Common myeloid progenitor, CD34-positive (primary cell): ENCODE measurements around the gene EIF1B.

Source experiments
- CTCF ChIA-PET: fragments of 350-600 bp; sonication (Branson Sonifier 250); formaldehyde crosslinking; loops from one replicate; lab custom pipeline; 2021; ENCODE audit warnings: antibody characterized with exemption; lab: Charles Lee
- POLR2A ChIA-PET: fragments of 350-600 bp; sonication (Branson Sonifier 250); formaldehyde crosslinking; loops from one replicate; lab custom pipeline; 2021; ENCODE audit warnings: antibody characterized with exemption; lab: Charles Lee
- DNase-seq, 3 donors: peaks; one replicate each; pipeline versions ENCODE4 v3.0.0 to v3.0.0-alpha.2; 2013
- H3K27ac ChIP-seq, 2 experiments: 1 replicate in 1 of 2; 2 replicates in 1 of 2; pipeline ENCODE4 v1.7.0; 2013; ENCODE audit warnings: inconsistent platforms in 2 of 2, low read length in 2 of 2, mild to moderate bottlenecking in 2 of 2, low read depth in 1 of 2, moderate library complexity in 1 of 2; ENCODE audit not compliant: severe bottlenecking in 2 of 2, insufficient read depth in 1 of 2, poor library complexity in 1 of 2
- H3K27me3 ChIP-seq, 5 experiments: replicated peaks in 2 of 5; 1 replicate in 3 of 5; 2 replicates in 2 of 5; pipeline versions ENCODE4 v1.6.1 to v1.7.0; 2013; ENCODE audit warnings: low read length in 4 of 5, mild to moderate bottlenecking in 2 of 5, moderate library complexity in 2 of 5, inconsistent platforms in 1 of 5; ENCODE audit not compliant: insufficient read depth in 5 of 5, control insufficient read depth in 4 of 5
- H3K36me3 ChIP-seq, 4 experiments: 1 replicate in 2 of 4; 2 replicates in 2 of 4; pipeline versions ENCODE4 v1.6.1 to v1.7.0; 2013; ENCODE audit warnings: low read length in 3 of 4, control low read depth in 1 of 4, mild to moderate bottlenecking in 1 of 4; ENCODE audit not compliant: control insufficient read depth in 4 of 4, insufficient read depth in 4 of 4
- H3K4me1 ChIP-seq, 4 experiments: 1 replicate in 3 of 4; 2 replicates in 1 of 4; pipeline versions ENCODE4 v1.6.1 to v1.7.1; 2013; ENCODE audit warnings: low read length in 3 of 4, mild to moderate bottlenecking in 3 of 4, control low read depth in 1 of 4, inconsistent platforms in 1 of 4, moderate library complexity in 1 of 4; ENCODE audit not compliant: control insufficient read depth in 4 of 4, insufficient read depth in 4 of 4; ENCODE audit errors: control extremely low read depth in 1 of 4
- H3K4me3 ChIP-seq, 7 experiments: 1 replicate in 4 of 7; 2 replicates in 3 of 7; pipeline versions ENCODE4 v1.5.1 to v1.7.0; 2013; ENCODE audit warnings: mild to moderate bottlenecking in 7 of 7, low read length in 6 of 7, moderate library complexity in 6 of 7, inconsistent platforms in 2 of 7, low read depth in 2 of 7, control low read depth in 1 of 7; ENCODE audit not compliant: insufficient read depth in 4 of 7, control insufficient read depth in 1 of 7; ENCODE audit errors: extremely low read depth in 1 of 7
- H3K9me3 ChIP-seq, 5 experiments: 1 replicate in 4 of 5; 2 replicates in 1 of 5; pipeline versions ENCODE4 v1.6.1 to v1.7.1; 2013; ENCODE audit warnings: low read length in 4 of 5, mild to moderate bottlenecking in 2 of 5, inconsistent platforms in 1 of 5, low read depth in 1 of 5, moderate library complexity in 1 of 5; ENCODE audit not compliant: control insufficient read depth in 4 of 5, insufficient read depth in 2 of 5; ENCODE audit errors: control extremely low read depth in 1 of 5
- WGBS: methylation state at CpG from one replicate; pipeline ENCODE4 v1.1.5; 2013; ENCODE audit not compliant: insufficient coverage; 5-methylcytosine and 5-hydroxymethylcytosine counted together

EIF1B gene

GRCh38 chr3:40294434-40294833 is 15.1 kb upstream of the EIF1B start:
- no peak for DNase-seq
- Histone ChIP-seq H3K36me3 (peaks cover 0 to 31% (median 10%) of the 10 kb centered on the region in 4 experiments), H3K4me1 (peaks cover 0 to 7% (median 1%) of the 10 kb centered on the region in 4 experiments), H3K27me3 (no peaks in the 10 kb centered on the region), H3K4me3 (no peak overlapping the region), H3K9me3 (peaks cover 0 to 17% (median 12%) of the 10 kb centered on the region in 5 experiments), H3K27ac (no peak overlapping the region)
- ChIA-PET CTCF (interaction anchor here (1.0 kb wide), 1 partner anchor 13 kb away, joined by 5 read pairs; no protein-coding TSS in a partner anchor), POLR2A (interaction anchor here (0.5 kb wide), 1 partner anchor 514 kb away, joined by 5 read pairs; no protein-coding TSS in a partner anchor)
- no CpG with 5 or more reads among the region's 1 CpG for WGBS

DNA sequence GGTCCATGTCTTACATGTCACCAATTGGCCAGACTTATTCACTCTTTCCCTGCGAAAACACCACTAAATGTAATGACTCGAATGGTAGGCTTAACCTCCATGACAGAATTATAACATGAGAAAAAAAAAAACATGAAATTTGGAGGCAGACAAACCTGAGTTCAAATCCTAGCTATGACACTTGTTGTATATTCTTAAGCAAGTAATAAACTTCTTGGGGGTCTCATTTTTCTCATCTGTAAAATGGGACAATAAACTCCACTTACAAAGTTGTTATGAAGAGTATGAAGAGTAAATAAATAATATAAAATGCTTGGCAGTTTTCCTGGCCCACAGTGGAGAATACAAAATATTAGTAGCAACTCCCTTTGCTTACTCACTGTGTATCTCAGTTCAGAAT is 11.4 kb upstream of the EIF1B start:
- WGBS = no CpG with 5 or more reads among the region's 2 CpGs
- Histone ChIP-seq H3K4me3 (no peak overlapping the region), H3K27ac (no peak overlapping the region), H3K9me3 (no peaks in the 10 kb centered on the region), H3K27me3 (no peaks in the 10 kb centered on the region), H3K36me3 (peaks cover 0 to 17% (median under 1%) of the 10 kb centered on the region in 4 experiments), H3K4me1 (peaks cover 0 to 14% (median 10%) of the 10 kb centered on the region in 4 experiments)
- CTCF ChIA-PET = interaction anchor here (0.6 to 2.1 kb wide), 4 partner anchors 9 to 1234 kb away, joined by 3 to 6 read pairs (median 4); no protein-coding TSS in a partner anchor
- DNase-seq = no peak
- POLR2A ChIA-PET = no interaction called here

DNA sequence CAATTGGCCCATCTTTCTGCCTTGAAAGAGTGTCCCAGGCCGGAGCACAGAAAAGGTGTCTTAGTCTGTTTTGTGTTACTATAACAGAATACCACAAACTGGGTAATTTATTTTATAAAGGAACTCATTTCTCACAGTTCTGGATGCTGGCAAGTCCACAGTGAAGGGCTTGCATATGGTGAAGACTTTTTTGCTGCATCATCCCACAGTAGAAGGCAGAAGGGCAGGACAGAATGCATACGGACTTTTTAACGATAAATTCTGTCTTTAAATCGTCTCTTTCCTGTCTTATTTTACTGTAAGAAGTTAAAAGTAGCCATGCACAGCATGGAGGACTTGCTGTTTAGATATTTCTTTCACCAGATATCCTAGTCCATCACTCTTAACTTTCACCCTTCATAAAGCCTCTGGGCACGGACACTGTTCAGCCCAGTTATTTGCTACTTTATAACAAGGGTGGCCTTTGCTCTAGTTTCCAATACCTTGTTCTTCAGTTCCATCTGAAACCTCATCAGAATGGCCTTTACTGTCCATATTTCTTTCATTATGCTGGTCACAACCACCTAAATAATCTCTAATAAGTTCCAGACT is 10.3 kb upstream of the EIF1B start:
- ChIA-PET POLR2A (interaction anchor here (1.4 kb wide), 1 partner anchor 10 kb away, joined by 3 read pairs; the partner anchor contains the start of gene EIF1B), CTCF (interaction anchor here (0.7 kb wide), 1 partner anchor 9 kb away, joined by 3 read pairs; no protein-coding TSS in a partner anchor)
- H3K9me3 ChIP-seq = no peaks in the 10 kb centered on the region
- H3K36me3 ChIP-seq = peaks cover 0 to 17% (median under 1%) of the 10 kb centered on the region in 4 experiments
- WGBS = 46% methylated on average over 4 of the region's 5 CpGs
- no peaks in the 10 kb centered on the region for H3K27me3 ChIP-seq
- H3K4me1 ChIP-seq = peaks cover 0 to 14% (median 10%) of the 10 kb centered on the region in 4 experiments
- H3K27ac ChIP-seq = peak overlapping the region in 1 of 2 experiments; percentile 67
- peak overlapping the region in 2 of 7 experiments; percentile 19 to 25 for H3K4me3 ChIP-seq
- peak in 2 of 3 donors; percentile 26 to 54 for DNase-seq

DNA sequence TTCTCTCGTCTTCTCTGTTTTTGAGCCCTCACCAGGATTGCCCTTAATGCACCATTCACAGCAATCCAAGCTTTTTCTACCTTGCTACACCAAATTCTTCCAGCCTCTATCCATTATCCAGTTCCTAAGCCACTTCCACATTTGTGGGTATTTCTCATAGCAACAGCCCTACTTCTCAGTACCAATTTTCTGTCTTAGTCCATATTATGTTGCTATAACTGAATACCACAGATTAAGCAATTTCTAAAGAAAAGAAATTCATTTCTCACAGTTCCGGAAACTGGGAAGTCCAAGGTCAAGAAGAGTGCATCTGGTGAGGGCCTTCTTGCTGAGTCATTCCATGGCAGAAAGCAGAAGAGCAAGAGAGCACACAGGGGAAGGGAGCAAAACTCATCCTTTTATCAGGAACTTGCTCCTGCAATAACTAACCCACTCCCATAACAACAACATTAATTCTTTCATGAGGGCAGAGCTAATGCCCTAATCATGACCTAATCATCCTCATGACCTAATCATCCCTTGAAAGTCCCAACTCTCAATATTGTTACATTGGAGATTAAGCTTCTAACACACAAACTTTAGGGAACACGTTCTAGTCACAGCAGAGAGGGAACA is 9.7 kb upstream of the EIF1B start:
- peaks cover 0 to 14% (median 10%) of the 10 kb centered on the region in 4 experiments for H3K4me1 ChIP-seq
- peak overlapping the region in 1 of 2 experiments; percentile 67 for H3K27ac ChIP-seq
- H3K36me3 ChIP-seq = peaks cover 0 to 12% (median under 1%) of the 10 kb centered on the region in 4 experiments
- H3K9me3 ChIP-seq = no peaks in the 10 kb centered on the region
- H3K4me3 ChIP-seq = peak overlapping the region in 3 of 7 experiments; percentile 4 to 25 (median 19)
- CTCF ChIA-PET = interaction anchor here (0.7 to 1.7 kb wide), 2 partner anchors 9 to 18 kb away, joined by 3 to 5 read pairs; no protein-coding TSS in a partner anchor
- peak; percentile 29 to 85 (median 79) for DNase-seq
- 100% methylated on average over 1 of the region's 3 CpGs for WGBS
- H3K27me3 ChIP-seq = no peaks in the 10 kb centered on the region
- POLR2A ChIA-PET = interaction anchor here (1.4 kb wide), 1 partner anchor 9 kb away, joined by 3 read pairs; the partner anchor contains the start of gene EIF1B

DNA sequence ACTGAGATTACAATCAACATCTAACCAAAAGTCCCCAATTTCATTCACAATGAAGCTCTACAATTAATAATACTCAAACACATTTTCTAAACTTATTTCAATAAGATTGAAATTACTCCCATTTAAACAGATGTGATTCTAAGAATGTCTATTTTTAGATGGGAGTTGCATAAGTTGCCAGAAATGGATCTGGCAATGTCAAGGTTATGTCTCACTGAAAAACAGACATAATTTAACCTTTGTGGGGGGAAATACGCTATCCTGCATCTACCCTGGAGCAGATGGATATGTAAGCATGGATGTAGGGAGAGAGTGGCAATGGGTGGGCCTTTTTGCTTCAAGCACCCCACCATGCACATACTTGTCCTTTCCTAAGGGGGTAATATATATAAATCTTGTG is 6.7 kb upstream of the EIF1B start:
- POLR2A ChIA-PET = no interaction called here

GRCh38 chr3:40304352-40304751 is 5.2 kb upstream of the EIF1B start:
- 100% methylated on average over 2 of the region's 2 CpGs for WGBS
- no peak overlapping the region for H3K4me3 ChIP-seq
- ChIA-PET POLR2A (no interaction called here), CTCF (interaction anchor here (0.6 to 1.8 kb wide), 3 partner anchors 10 to 18 kb away, joined by 3 to 4 read pairs (median 4); no protein-coding TSS in a partner anchor)
- no peaks in the 10 kb centered on the region for H3K9me3 ChIP-seq
- H3K27me3 ChIP-seq = no peaks in the 10 kb centered on the region
- H3K36me3 ChIP-seq = peaks cover 0 to 5% (median 0%) of the 10 kb centered on the region in 4 experiments
- no peak for DNase-seq
- peaks cover 0 to 21% (median 11%) of the 10 kb centered on the region in 4 experiments for H3K4me1 ChIP-seq
- no peak overlapping the region for H3K27ac ChIP-seq

More for the DNA sequence above, 6.7 kb upstream of the EIF1B start:
- peaks cover 0 to 14% (median 10%) of the 10 kb centered on the region in 4 experiments for H3K4me1 ChIP-seq
- CTCF ChIA-PET = interaction anchor here (0.9 to 1.0 kb wide), 2 partner anchors 13 to 111 kb away, joined by 3 to 5 read pairs; no protein-coding TSS in a partner anchor
- no peak overlapping the region for H3K4me3 ChIP-seq
- WGBS = no CpG with 5 or more reads among the region's 1 CpG
- H3K27me3 ChIP-seq = no peaks in the 10 kb centered on the region
- no peak overlapping the region for H3K27ac ChIP-seq
- H3K9me3 ChIP-seq = no peaks in the 10 kb centered on the region
- peaks cover 0 to 5% (median 0%) of the 10 kb centered on the region in 4 experiments for H3K36me3 ChIP-seq
- DNase-seq = no peak
